Upper lobe of left lung (tissue), 4 donors: Measurements from ENCODE around the gene USP28.

Experiments
- EP300 ChIP-seq, 4 donors: sonication (generic); formaldehyde crosslinking; IDR thresholded peaks; one replicate each; pipeline ENCODE4 v1.5.1; 2017; ENCODE audit warnings: antibody characterized with exemption in 4 of 4, control low read depth in 2 of 4
- POLR2A ChIP-seq, 4 donors: fragments of 450-650 bp; IDR thresholded peaks; one replicate each; pipeline ENCODE4 v1.5.1; 2016 to 2017; ENCODE audit warnings: antibody characterized with exemption in 4 of 4, mild to moderate bottlenecking in 2 of 4
- TF ChIP-seq, protein P1 (sequence below), 6 experiments: fragments of 450-650 bp in 4 of 6; fragments of 200-600 bp in 2 of 6; sonication (generic) in 2 of 6; IDR thresholded peaks; one replicate each; pipeline ENCODE4 v1.5.1; 2016 to 2019; ENCODE audit warnings: antibody characterized with exemption in 6 of 6

- TF ChIP-seq, protein P1, sequence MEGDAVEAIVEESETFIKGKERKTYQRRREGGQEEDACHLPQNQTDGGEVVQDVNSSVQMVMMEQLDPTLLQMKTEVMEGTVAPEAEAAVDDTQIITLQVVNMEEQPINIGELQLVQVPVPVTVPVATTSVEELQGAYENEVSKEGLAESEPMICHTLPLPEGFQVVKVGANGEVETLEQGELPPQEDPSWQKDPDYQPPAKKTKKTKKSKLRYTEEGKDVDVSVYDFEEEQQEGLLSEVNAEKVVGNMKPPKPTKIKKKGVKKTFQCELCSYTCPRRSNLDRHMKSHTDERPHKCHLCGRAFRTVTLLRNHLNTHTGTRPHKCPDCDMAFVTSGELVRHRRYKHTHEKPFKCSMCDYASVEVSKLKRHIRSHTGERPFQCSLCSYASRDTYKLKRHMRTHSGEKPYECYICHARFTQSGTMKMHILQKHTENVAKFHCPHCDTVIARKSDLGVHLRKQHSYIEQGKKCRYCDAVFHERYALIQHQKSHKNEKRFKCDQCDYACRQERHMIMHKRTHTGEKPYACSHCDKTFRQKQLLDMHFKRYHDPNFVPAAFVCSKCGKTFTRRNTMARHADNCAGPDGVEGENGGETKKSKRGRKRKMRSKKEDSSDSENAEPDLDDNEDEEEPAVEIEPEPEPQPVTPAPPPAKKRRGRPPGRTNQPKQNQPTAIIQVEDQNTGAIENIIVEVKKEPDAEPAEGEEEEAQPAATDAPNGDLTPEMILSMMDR (IDR thresholded peaks at IDR 0.05) = no peak
- TF ChIP-seq POLR2A (IDR thresholded peaks at IDR 0.05) (no peak), EP300 (IDR thresholded peaks at IDR 0.05) (no peak)
Measured at GRCh38 chr11:113907681-113908080, 32.3 kb upstream of the USP28 start.
